ENCODE measurements around the gene HCN2. TPM values are rescaled to one million over a fixed set of nuclear protein-coding genes. Genes with fewer than 3 reads are reported as not detected.

The HCN2 gene
- total and polyA plus RNA-seq, 9 donors: 0.13 to 0.46 (median 0.29) TPM

- Histone ChIP-seq H3K4me3 (ENCODE audit: low read length) (no peak overlapping the region), H3K27me3 (ENCODE audit: control insufficient read depth, insufficient read depth, low read length) (no peaks in the 10 kb centered on the region), H3K36me3 (ENCODE audit: control insufficient read depth, insufficient read depth, low read length) (peaks cover 19% of the 10 kb centered on the region), H3K4me1 (ENCODE audit: control insufficient read depth, insufficient read depth, low read length) (peaks cover 52% of the 10 kb centered on the region), H3K27ac (ENCODE audit: low read length) (no peak overlapping the region), H3K9me3 (replicated peaks; ENCODE audit: control insufficient read depth, low read depth, low read length) (no peaks in the 10 kb centered on the region)
- no peak for DNase-seq
- WGBS (ENCODE audit: insufficient coverage): 86% methylated on average over 19 of the region's 19 CpGs
Observed at GRCh38 chr19:657611-658010, 67.9 kb downstream of the HCN2 start.

GRCh38 chr19:658059-658839 is 68.6 kb downstream of the HCN2 start:
- Histone ChIP-seq H3K4me1 (ENCODE audit: control insufficient read depth, insufficient read depth, low read length) (peaks cover 52% of the 10 kb centered on the region), H3K4me3 (ENCODE audit: low read length) (no peak overlapping the region), H3K9me3 (replicated peaks; ENCODE audit: control insufficient read depth, low read depth, low read length) (no peaks in the 10 kb centered on the region), H3K27ac (ENCODE audit: low read length) (no peak overlapping the region), H3K36me3 (ENCODE audit: control insufficient read depth, insufficient read depth, low read length) (peaks cover 13% of the 10 kb centered on the region), H3K27me3 (ENCODE audit: control insufficient read depth, insufficient read depth, low read length) (no peaks in the 10 kb centered on the region)
- 78% methylated on average over 33 of the region's 33 CpGs for WGBS (ENCODE audit: insufficient coverage)
- no peak for DNase-seq

GRCh38 chr19:658916-659839 is 69.5 kb downstream of the HCN2 start:
- 75% methylated on average over 40 of the region's 50 CpGs for WGBS (ENCODE audit: insufficient coverage)
- DNase-seq: no peak
- Histone ChIP-seq H3K27ac (ENCODE audit: low read length) (no peak overlapping the region), H3K9me3 (replicated peaks; ENCODE audit: control insufficient read depth, low read depth, low read length) (no peaks in the 10 kb centered on the region), H3K36me3 (ENCODE audit: control insufficient read depth, insufficient read depth, low read length) (peaks cover 5% of the 10 kb centered on the region), H3K4me1 (ENCODE audit: control insufficient read depth, insufficient read depth, low read length) (peaks cover 53% of the 10 kb centered on the region), H3K4me3 (ENCODE audit: low read length) (no peak overlapping the region), H3K27me3 (ENCODE audit: control insufficient read depth, insufficient read depth, low read length) (no peaks in the 10 kb centered on the region)

GRCh38 chr19:660793-661426 is 71.2 kb downstream of the HCN2 start:
- Histone ChIP-seq H3K9me3 (replicated peaks; ENCODE audit: control insufficient read depth, low read depth, low read length) (no peaks in the 10 kb centered on the region), H3K4me3 (ENCODE audit: low read length) (peak overlapping the region; percentile 73), H3K27me3 (ENCODE audit: control insufficient read depth, insufficient read depth, low read length) (no peaks in the 10 kb centered on the region), H3K4me1 (ENCODE audit: control insufficient read depth, insufficient read depth, low read length) (peaks cover 63% of the 10 kb centered on the region), H3K36me3 (ENCODE audit: control insufficient read depth, insufficient read depth, low read length) (peaks cover 5% of the 10 kb centered on the region), H3K27ac (ENCODE audit: low read length) (no peak overlapping the region)
- DNase-seq: no peak
- 54% methylated on average over 19 of the region's 20 CpGs for WGBS (ENCODE audit: insufficient coverage)

GRCh38 chr19:661427-662196 is 71.9 kb downstream of the HCN2 start:
- Histone ChIP-seq H3K27ac (ENCODE audit: low read length) (peak overlapping the region; percentile 69), H3K9me3 (replicated peaks; ENCODE audit: control insufficient read depth, low read depth, low read length) (no peaks in the 10 kb centered on the region), H3K36me3 (ENCODE audit: control insufficient read depth, insufficient read depth, low read length) (peaks cover 5% of the 10 kb centered on the region), H3K4me1 (ENCODE audit: control insufficient read depth, insufficient read depth, low read length) (peaks cover 61% of the 10 kb centered on the region), H3K27me3 (ENCODE audit: control insufficient read depth, insufficient read depth, low read length) (no peaks in the 10 kb centered on the region), H3K4me3 (ENCODE audit: low read length) (peak overlapping the region; percentile 73)
- no peak for DNase-seq
- WGBS (ENCODE audit: insufficient coverage): 12% methylated on average over 23 of the region's 31 CpGs

- no peak for DNase-seq
- Histone ChIP-seq H3K27ac (ENCODE audit: low read length) (peak overlapping the region; percentile 20), H3K9me3 (replicated peaks; ENCODE audit: control insufficient read depth, low read depth, low read length) (no peaks in the 10 kb centered on the region), H3K4me3 (ENCODE audit: low read length) (peak overlapping the region; percentile 73), H3K27me3 (ENCODE audit: control insufficient read depth, insufficient read depth, low read length) (no peaks in the 10 kb centered on the region), H3K36me3 (ENCODE audit: control insufficient read depth, insufficient read depth, low read length) (peaks cover 5% of the 10 kb centered on the region), H3K4me1 (ENCODE audit: control insufficient read depth, insufficient read depth, low read length) (peaks cover 53% of the 10 kb centered on the region)
- under 1% methylated on average over 80 of the region's 81 CpGs for WGBS (ENCODE audit: insufficient coverage)
Observed at GRCh38 chr19:662207-662961, 72.7 kb downstream of the HCN2 start.

- Histone ChIP-seq H3K4me1 (ENCODE audit: control insufficient read depth, insufficient read depth, low read length) (peaks cover 49% of the 10 kb centered on the region), H3K9me3 (replicated peaks; ENCODE audit: control insufficient read depth, low read depth, low read length) (no peaks in the 10 kb centered on the region), H3K4me3 (ENCODE audit: low read length) (peak within 1 kb of the TSS; percentile 73), H3K36me3 (ENCODE audit: control insufficient read depth, insufficient read depth, low read length) (peaks cover 5% of the 10 kb centered on the region), H3K27me3 (ENCODE audit: control insufficient read depth, insufficient read depth, low read length) (no peaks in the 10 kb centered on the region), H3K27ac (ENCODE audit: low read length) (peak within 1 kb of the TSS; percentile 92)
- peak; percentile 96 for DNase-seq
- WGBS (ENCODE audit: insufficient coverage): 1% methylated on average over 97 of the region's 97 CpGs
Observed at GRCh38 chr19:662962-663681, 73.4 kb downstream of the HCN2 start, which contains the start of gene RNF126. Gene RNF126, minus strand, starts transcription at chr19:663214. Its CDS starts 93 bp downstream, at chr19:663121.

- Histone ChIP-seq H3K27ac (ENCODE audit: low read length) (peak overlapping the region; percentile 92), H3K4me1 (ENCODE audit: control insufficient read depth, insufficient read depth, low read length) (peaks cover 49% of the 10 kb centered on the region), H3K36me3 (ENCODE audit: control insufficient read depth, insufficient read depth, low read length) (no peaks in the 10 kb centered on the region), H3K27me3 (ENCODE audit: control insufficient read depth, insufficient read depth, low read length) (no peaks in the 10 kb centered on the region), H3K4me3 (ENCODE audit: low read length) (peak overlapping the region; percentile 58), H3K9me3 (replicated peaks; ENCODE audit: control insufficient read depth, low read depth, low read length) (no peaks in the 10 kb centered on the region)
- DNase-seq: no peak
- 49% methylated on average over 12 of the region's 18 CpGs for WGBS (ENCODE audit: insufficient coverage)
Observed at GRCh38 chr19:663682-664117, 74.0 kb downstream of the HCN2 start.
